H1 (cell line): ENCODE results near the gene PEAK1.

ENCODE experiments used
- ATF3 ChIP-seq: IDR thresholded peaks from 2 replicates; pipeline ENCODE4 v1.6.1; 2011; ENCODE audit warnings: low read depth, mild to moderate bottlenecking, low read length; ENCODE audit not compliant: insufficient read depth
- CTCF ChIP-seq, 3 experiments: IDR thresholded peaks; 1 replicate in 2 of 3; 2 replicates in 1 of 3; pipeline versions ENCODE4 v1.5.1 to v1.6.1; 2011; ENCODE audit warnings: low read length in 3 of 3, mild to moderate bottlenecking in 3 of 3, inconsistent platforms in 2 of 3, low read depth in 1 of 3, moderate library complexity in 1 of 3; ENCODE audit not compliant: insufficient read depth in 1 of 3; ENCODE audit errors: control extremely low read depth in 1 of 3
- GABPA ChIP-seq: IDR thresholded peaks from 2 replicates; pipeline ENCODE4 v1.6.1; 2011; ENCODE audit warnings: mild to moderate bottlenecking, low read length, moderate library complexity, borderline replicate concordance; ENCODE audit not compliant: insufficient read depth
- JUN ChIP-seq: IDR thresholded peaks from 2 replicates; pipeline ENCODE4 v1.6.1; 2011; ENCODE audit warnings: low read depth, mild to moderate bottlenecking, improper control_type of control experiment, low read length
- MAX ChIP-seq: IDR thresholded peaks from 2 replicates; pipeline ENCODE4 v1.6.1; 2012; ENCODE audit warnings: inconsistent platforms
- PHF8 ChIP-seq: fragments of 200-600 bp; sonication (generic); conservative IDR thresholded peaks from 2 replicates; pipeline ENCODE4 v1.7.1; 2012; ENCODE audit warnings: low read depth, mild to moderate bottlenecking, inconsistent platforms, low read length, moderate library complexity
- POLR2A ChIP-seq, 2 experiments: IDR thresholded peaks; 1 replicate in 1 of 2; 2 replicates in 1 of 2; pipeline ENCODE4 v1.6.1; 2011; ENCODE audit warnings: low read depth in 2 of 2, low read length in 2 of 2, mild to moderate bottlenecking in 2 of 2; ENCODE audit errors: control extremely low read depth in 1 of 2
- RAD21 ChIP-seq, 2 experiments: IDR thresholded peaks in 1 of 2; conservative IDR thresholded peaks in 1 of 2; 2 replicates each; pipeline ENCODE4 v1.6.1; 2011; ENCODE audit warnings: low read depth in 2 of 2, low read length in 2 of 2, improper control_type of control experiment in 1 of 2, inconsistent platforms in 1 of 2, mild to moderate bottlenecking in 1 of 2, moderate library complexity in 1 of 2
- RNF2 ChIP-seq: fragments of 200-900, 300-1000 bp; sonication (generic); IDR thresholded peaks from 2 replicates; pipeline ENCODE4 v1.7.1; 2016; ENCODE audit warnings: borderline replicate concordance, low read depth, mild to moderate bottlenecking, antibody characterized with exemption, low read length; ENCODE audit not compliant: poor library complexity, severe bottlenecking; ENCODE audit errors: missing control alignments
- TAF7 ChIP-seq: optimal IDR thresholded peaks from 2 replicates; pipeline ENCODE3; 2011; ENCODE audit warnings: low read depth, mild to moderate bottlenecking, inconsistent platforms, low read length, moderate library complexity, borderline replicate concordance

GRCh38 chr15:77402740-77403379 is 17.0 kb downstream of the PEAK1 start:
- TF ChIP-seq MAX (no peak), CTCF (IDR thresholded peaks at IDR 0.05; ENCODE audit: control extremely low read depth in 1 of 3, insufficient read depth in 1 of 3, low read depth in 1 of 3, low read length in 3 of 3) (no peak), RNF2 (no peak), RAD21 (IDR thresholded peaks at IDR 0.05 in 1 of 2, conservative IDR thresholded peaks at IDR 0.05 in 1 of 2; ENCODE audit: low read depth in 2 of 2, low read length in 2 of 2) (no peak), POLR2A (IDR thresholded peaks at IDR 0.05; ENCODE audit: control extremely low read depth in 1 of 2, low read depth in 2 of 2, low read length in 2 of 2) (no peak), ATF3 (no peak), GABPA (no peak), JUN (no peak), TAF7 (no peak), PHF8 (no peak)
